Endothelial cell (in vitro differentiated cells): ENCODE measurements around the gene AHI1. TPM values are rescaled to one million over a fixed set of nuclear protein-coding genes. Genes with fewer than 3 reads are reported as not detected.

ENCODE experiments used
- DNase-seq: peaks from one replicate; pipeline ENCODE4 v3.0.0; 2021; ENCODE audit warnings: low spot score
- H3K27ac Mint-ChIP-seq: one replicate; pipeline ENCODE4 v1.8.0; 2021; ENCODE audit warnings: mixed read lengths, inconsistent platforms; ENCODE audit not compliant: unreplicated experiment
- H3K27me3 Mint-ChIP-seq: one replicate; pipeline ENCODE4 v1.8.0; 2021; ENCODE audit warnings: mild to moderate bottlenecking, moderate library complexity, mixed read lengths, inconsistent platforms; ENCODE audit not compliant: unreplicated experiment
- H3K36me3 Mint-ChIP-seq: one replicate; pipeline ENCODE4 v1.8.0; 2021; ENCODE audit warnings: mild to moderate bottlenecking, low read depth, mixed read lengths, inconsistent platforms; ENCODE audit not compliant: unreplicated experiment
- H3K4me1 Mint-ChIP-seq: one replicate; pipeline ENCODE4 v1.8.0; 2021; ENCODE audit warnings: mild to moderate bottlenecking, mixed read lengths, inconsistent platforms; ENCODE audit not compliant: unreplicated experiment
- H3K4me3 Mint-ChIP-seq: one replicate; pipeline ENCODE4 v1.8.0; 2021; ENCODE audit warnings: mild to moderate bottlenecking, mixed read lengths, inconsistent platforms; ENCODE audit not compliant: unreplicated experiment
- H3K9me3 Mint-ChIP-seq: one replicate; pipeline ENCODE4 v1.8.0; 2021; ENCODE audit warnings: mixed read lengths, inconsistent platforms; ENCODE audit not compliant: unreplicated experiment
- microRNA-seq: library from miRNA; unstranded; fragments of <30 nt; microRNA quantifications from one replicate; pipeline ENCODE4, GENCODE V29; 2020; ENCODE audit not compliant: unreplicated experiment
- total RNA-seq: library from RNA; stranded (reverse); fragmentation: NEBNext Ultra II Directional; extraction: Animal tissue kit (Norgen Biotek cat#: 25700); gene quantifications from one replicate; pipeline ENCODE4 v1.2.1, GENCODE V29; 2021; ENCODE audit not compliant: unreplicated experiment
- TF ChIP-seq, protein P1 (sequence below): fragments of 200-600 bp; sonication (generic); IDR thresholded peaks from one replicate; pipeline ENCODE4 v1.5.0; 2021; ENCODE audit warnings: antibody characterized with exemption; ENCODE audit not compliant: unreplicated experiment

Gene AHI1
- total RNA-seq, 1 donor from 2014 or later, result 12.6 TPM

DNA sequence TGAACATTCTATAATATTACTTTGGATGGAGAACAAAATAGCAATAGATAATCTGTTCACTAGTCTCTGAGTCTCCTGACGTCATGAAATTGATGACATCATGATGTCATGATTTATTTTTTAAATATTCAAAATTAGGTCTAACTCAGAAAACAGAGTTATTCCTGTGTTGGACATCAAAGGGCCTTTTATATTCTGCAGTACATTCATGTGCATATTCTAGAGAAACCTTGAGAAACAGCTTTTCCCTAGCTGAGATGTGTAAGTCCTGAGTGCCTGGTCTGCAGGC is 263.1 kb downstream of the AHI1 start:
- Mint-ChIP-seq H3K9me3 (no peaks in the 10 kb centered on the region), H3K27ac (no peak overlapping the region), H3K27me3 (peaks cover 1% of the 10 kb centered on the region), H3K36me3 (no peaks in the 10 kb centered on the region), H3K4me3 (no peak overlapping the region), H3K4me1 (peaks cover 23% of the 10 kb centered on the region)
- no peak for DNase-seq
- TF ChIP-seq, protein P1, sequence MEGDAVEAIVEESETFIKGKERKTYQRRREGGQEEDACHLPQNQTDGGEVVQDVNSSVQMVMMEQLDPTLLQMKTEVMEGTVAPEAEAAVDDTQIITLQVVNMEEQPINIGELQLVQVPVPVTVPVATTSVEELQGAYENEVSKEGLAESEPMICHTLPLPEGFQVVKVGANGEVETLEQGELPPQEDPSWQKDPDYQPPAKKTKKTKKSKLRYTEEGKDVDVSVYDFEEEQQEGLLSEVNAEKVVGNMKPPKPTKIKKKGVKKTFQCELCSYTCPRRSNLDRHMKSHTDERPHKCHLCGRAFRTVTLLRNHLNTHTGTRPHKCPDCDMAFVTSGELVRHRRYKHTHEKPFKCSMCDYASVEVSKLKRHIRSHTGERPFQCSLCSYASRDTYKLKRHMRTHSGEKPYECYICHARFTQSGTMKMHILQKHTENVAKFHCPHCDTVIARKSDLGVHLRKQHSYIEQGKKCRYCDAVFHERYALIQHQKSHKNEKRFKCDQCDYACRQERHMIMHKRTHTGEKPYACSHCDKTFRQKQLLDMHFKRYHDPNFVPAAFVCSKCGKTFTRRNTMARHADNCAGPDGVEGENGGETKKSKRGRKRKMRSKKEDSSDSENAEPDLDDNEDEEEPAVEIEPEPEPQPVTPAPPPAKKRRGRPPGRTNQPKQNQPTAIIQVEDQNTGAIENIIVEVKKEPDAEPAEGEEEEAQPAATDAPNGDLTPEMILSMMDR, result no peak

DNA sequence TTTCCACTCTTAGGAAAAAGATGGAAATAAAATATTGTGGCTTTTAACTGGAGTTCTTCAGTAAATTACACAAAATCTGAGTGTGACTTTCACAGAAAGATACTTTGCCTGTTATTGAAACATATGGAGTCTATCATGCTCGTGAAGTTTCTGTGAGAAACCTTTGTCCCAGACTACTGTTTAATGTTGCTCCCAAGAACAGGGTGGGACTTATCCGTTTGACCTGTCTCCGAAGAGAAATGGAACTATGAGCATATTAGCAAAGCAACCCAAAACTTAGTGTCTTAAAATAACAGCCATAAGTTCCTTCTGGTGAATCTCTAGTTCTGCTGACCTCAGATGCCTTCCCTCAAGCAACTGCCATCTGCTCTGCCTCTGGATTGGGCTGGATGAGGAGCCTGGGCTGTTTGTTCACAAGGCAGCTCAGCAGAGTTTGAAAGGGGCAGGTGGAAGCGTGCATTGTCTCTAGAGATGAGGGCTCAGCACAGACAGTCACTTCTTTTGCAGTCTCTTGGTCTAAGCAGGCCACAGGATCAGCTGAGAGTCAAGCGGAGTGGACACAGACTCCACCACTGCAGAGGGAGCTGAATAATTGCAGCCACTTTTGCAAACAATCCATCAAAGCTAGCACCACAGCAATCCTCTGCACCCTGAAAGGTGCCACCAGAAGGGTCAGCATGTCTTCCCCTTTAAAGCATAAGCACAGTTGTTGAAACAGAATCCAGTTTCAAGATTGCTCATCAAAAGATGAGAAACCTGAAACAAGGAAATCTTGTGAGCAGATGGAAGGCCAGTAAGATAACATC is 263.7 kb downstream of the AHI1 start:
- no peak for DNase-seq
- H3K36me3 Mint-ChIP-seq, result no peaks in the 10 kb centered on the region
- no peaks in the 10 kb centered on the region for H3K9me3 Mint-ChIP-seq
- H3K27me3 Mint-ChIP-seq, result peaks cover 1% of the 10 kb centered on the region
- no peak overlapping the region for H3K27ac Mint-ChIP-seq
- no peak overlapping the region for H3K4me3 Mint-ChIP-seq
- peaks cover 20% of the 10 kb centered on the region for H3K4me1 Mint-ChIP-seq
- TF ChIP-seq, protein P1, result no peak

Small RNAs within 50 kb of the gene (microRNA-seq; reads per million reads assigned to microRNA genes)
- not detected for gene MIR548A2
